GM04503 (cell line): ENCODE measurements around the gene GLTP.
"Not testable (repeated sequence)": the region's sequence is repeated elsewhere in the genome, so short reads cannot be mapped to it uniquely, and the experiment has no call there.

ENCODE experiments used
- DNase-seq: peaks from one replicate; pipeline ENCODE4 v3.0.0-alpha.2; 2012; ENCODE audit warnings: low read depth

Gene GLTP

GRCh38 chr12:109877504-109878246 lies 2.7 kb downstream of the GLTP start:
- no peak for DNase-seq

- DNase-seq = no peak
Measured at GRCh38 chr12:109876406-109876805, 3.9 kb downstream of the GLTP start.

- no peak for DNase-seq
Measured at GRCh38 chr12:109875572-109876131, 4.7 kb downstream of the GLTP start.

- DNase-seq = no peak
Measured at GRCh38 chr12:109873653-109874052, 6.7 kb downstream of the GLTP start.

- DNase-seq = no peak
Measured at GRCh38 chr12:109871668-109872314, 8.6 kb downstream of the GLTP start.

DNA sequence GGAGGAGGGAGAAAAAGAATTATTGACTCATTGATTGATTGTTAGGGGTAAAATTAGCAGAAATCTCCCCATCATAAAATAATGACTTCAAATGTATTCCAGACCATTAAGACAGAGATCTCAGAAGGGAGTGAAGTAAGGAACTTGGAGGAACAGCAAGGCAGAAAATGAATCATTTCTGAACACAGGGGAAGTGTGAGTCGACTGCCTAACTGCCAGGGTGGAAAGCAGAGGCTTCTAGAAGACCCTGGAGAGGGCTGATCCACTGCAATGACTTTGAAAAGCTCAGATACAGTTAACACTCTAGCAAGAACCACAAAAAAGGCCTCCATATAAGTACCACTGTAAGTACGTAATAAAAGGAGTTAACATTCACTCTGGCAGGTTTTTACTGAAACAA lies 9.7 kb downstream of the GLTP start:
- no peak for DNase-seq

- no peak for DNase-seq
Measured at GRCh38 chr12:109868182-109869051, 11.9 kb downstream of the GLTP start.

- no peak for DNase-seq
Measured at GRCh38 chr12:109864916-109865315, 15.4 kb downstream of the GLTP start.

DNA sequence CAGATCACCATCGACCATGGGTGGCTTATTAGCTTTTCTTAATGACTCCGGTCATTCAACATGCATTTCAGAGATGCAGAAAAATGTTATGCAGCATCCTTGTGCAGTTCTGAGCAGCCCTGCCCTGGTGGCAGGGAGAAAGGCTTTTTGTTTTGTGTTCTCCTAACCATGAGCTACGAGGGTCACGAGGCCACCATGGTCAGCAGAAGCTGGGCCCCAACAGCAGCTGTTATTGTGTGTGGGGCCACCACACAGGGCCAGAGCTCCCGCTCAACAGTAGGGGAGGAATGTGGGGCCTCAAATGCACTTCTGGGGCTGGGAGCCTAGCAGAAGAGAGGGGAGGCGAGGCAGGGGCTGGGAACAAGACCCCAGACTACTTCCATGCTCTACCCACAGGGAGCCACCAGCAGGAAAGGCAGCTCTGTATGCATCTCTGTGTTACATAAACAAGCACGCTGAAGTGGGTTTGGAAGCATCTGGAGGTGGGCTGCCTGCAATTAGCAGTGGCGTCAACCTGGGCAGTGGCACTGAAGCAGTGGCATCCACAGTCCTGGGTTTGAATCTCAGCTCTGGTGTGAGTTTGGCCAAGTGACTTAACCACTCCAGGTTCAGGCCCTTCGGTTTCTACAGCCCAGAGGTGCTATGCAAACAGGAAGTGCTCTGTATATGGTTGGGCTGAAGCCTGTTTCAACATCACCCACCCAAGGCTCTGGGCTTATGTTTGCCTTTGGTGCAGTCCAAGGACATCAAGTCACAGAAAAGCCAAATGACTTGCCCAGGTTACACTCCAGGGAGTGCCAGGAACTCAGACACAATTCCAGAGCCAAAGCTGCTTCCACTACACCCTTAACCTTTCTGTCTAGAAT lies 16.3 kb downstream of the GLTP start:
- no peak for DNase-seq

DNA sequence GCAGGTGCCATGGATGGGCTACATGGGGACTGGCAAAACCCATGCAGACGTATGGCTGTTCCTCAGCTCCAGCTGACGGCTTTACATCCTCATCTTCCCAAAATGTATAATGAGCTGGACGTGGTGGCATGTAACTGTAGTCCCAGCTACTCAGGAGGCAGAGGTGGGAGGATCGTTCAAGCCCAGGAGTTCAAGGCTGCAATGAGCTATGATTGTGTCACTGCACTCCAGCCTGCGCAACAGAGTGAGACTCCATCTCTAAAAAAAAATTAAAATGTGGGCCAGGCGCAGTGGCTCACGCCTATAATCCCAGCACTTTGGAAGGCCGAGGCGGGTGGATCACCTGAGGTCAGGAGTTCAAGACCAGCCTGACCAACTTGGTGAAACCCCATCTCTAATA lies 17.9 kb downstream of the GLTP start:
- not testable (repeated sequence) for DNase-seq

DNA sequence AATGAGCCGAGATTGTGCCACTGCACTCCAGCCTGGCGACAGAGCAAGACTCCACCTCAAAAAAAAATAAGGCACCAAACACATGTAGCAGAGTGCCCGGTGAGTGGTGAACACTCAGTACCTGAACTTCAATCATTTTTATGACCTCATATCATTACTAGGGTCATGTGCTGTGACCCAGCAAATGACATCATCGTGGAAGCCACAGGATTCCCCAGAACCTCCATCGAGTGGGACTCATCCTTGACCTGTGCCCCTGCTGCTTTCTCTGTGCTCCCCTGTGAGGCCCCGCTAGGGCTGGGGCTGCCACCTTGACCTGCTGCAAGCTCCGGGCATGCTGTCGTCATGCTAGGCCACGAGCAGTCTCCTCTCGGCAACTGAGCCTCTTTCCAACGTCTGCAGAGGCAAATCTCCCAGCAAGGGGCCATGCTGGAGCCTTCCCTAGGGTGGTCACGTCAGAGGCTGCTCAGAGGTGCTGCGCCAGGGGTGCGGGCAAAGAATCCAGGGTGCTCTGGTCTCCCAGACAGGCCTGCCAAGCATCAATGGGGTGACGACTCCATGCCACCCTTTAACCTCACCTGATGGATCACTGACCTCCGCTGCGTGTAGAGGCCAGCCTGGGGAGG lies 18.5 kb downstream of the GLTP start:
- DNase-seq = no peak

DNA sequence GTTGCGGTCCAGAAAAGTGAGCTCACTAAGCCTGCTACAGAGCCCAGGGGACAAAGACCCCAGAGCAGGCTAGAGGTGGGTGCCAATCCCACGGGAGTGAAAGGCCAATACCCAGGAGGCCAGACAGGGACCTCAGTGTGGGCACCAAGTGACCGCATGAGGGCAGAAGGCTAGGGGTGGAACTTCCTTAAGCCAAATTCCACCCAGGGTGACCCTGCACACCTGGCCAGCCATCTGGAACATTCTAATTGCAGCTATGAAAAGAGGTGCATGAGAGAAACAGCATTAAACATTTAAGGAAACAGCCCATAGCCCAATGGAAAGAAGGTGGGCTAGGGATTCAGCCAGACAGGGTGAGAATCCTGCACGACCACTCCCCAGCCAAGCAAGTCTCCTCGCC lies 19.4 kb downstream of the GLTP start:
- no peak for DNase-seq

GRCh38 chr12:109858764-109859163 lies 21.6 kb downstream of the GLTP start:
- no peak for DNase-seq

DNA sequence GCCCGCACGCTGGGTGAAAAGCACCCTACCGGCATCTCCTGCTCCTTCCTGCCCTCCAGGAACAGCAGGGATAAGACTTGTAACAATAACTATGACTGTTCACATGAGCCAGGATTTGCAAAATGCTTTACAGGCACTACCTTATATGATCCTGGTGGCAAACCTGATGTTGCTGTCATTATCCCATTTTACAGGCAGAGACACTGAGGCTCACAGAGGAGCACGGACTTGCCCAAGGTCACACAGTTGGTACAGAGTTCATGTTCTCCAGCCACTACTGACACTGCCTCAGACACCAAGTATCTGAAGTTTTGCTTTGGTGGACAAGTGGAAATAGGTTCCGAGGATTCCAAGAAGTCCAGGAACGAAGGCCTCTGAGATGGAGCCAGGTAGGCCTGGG lies 22.6 kb downstream of the GLTP start:
- DNase-seq = no peak

GRCh38 chr12:109855377-109855776 lies 25.0 kb downstream of the GLTP start:
- DNase-seq = no peak

GRCh38 chr12:109850518-109850917 lies 29.8 kb downstream of the GLTP start:
- not testable (repeated sequence) for DNase-seq

GRCh38 chr12:109847142-109847735 lies 33.1 kb downstream of the GLTP start:
- DNase-seq = no peak

DNA sequence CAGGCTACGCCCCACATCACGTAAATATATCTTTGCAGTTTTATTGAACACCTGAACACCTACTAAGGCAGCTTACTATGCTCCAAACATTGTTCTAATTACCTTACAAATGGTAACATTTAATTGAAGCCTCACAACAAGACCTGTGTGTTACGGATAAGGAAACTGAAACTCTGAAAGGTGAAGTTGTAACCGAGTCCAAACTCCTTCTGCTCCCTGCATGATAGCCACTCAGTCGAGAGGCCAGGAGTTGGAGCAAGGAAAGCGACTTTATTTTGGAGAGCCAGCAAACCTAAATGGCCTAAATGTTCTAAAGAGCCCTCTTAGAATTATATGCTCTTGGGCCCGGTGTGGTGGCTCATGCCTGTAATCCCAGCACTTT lies 34.5 kb downstream of the GLTP start:
- no peak for DNase-seq

DNA sequence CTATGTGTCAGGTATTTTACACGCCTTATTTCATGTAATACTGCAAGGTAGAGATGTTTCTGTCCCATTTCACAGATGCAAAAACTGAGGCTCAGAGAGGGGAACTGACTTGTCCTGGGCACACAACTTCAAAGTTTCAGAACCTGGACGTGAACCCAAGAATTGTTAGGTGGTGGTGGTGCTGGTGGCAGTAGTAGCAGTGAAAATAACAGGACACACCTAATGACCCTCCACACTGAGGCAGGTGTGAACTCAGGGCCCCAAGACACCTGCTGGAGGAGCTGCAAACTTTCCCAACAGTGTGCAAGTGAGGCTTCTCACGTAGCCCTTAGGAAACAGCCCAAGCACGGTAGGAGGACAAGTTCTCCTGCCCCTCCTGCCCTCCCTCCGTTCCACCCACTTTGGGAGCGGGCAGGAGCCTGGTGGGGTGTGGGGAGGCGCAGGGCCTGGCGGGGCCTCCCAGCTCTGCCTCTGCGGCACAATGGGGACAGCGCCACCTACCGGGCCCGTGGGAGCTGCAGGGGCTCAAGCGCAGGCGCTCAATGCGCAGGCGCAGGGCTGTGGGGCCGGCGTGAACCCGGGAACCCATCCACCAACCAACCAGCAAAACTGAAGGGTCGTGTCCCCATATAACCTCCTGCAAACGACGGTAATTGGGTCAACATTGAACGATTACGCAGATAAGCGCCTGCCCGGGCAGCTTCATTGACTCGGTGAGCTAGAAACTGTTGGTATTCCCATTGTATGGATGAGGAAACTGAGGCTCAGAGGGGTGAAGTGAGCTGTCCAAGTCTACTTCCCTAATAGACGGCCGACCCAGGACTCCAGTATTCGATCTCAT lies 35.1 kb downstream of the GLTP start:
- DNase-seq = no peak

DNA sequence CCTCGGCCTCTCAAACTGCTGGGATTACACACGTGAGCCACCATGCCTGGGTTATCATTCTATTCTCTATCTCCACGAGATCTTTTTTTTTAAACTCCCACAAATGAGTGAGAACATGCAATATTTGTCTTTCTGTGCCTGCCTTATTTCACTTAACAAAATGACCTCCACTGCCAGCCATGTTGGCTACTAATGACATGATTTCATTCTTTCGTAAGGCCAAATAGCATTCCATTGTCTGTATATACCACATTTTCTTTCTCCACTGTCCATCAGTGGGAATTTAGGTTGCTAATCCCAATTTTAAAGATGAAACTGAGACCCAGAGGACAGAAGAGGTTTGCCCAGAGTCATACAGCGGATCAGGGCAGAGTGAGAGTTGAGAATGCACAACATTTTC lies 36.2 kb downstream of the GLTP start:
- no peak for DNase-seq
